ENCODE data around the gene HOXB9. TPM values are rescaled to one million over a fixed set of nuclear protein-coding genes. Genes with fewer than 3 reads are reported as not detected.

Gene HOXB9
- not detected in 2 replicates for total RNA-seq (2021)
- long read RNA-seq: 0 reads

DNA sequence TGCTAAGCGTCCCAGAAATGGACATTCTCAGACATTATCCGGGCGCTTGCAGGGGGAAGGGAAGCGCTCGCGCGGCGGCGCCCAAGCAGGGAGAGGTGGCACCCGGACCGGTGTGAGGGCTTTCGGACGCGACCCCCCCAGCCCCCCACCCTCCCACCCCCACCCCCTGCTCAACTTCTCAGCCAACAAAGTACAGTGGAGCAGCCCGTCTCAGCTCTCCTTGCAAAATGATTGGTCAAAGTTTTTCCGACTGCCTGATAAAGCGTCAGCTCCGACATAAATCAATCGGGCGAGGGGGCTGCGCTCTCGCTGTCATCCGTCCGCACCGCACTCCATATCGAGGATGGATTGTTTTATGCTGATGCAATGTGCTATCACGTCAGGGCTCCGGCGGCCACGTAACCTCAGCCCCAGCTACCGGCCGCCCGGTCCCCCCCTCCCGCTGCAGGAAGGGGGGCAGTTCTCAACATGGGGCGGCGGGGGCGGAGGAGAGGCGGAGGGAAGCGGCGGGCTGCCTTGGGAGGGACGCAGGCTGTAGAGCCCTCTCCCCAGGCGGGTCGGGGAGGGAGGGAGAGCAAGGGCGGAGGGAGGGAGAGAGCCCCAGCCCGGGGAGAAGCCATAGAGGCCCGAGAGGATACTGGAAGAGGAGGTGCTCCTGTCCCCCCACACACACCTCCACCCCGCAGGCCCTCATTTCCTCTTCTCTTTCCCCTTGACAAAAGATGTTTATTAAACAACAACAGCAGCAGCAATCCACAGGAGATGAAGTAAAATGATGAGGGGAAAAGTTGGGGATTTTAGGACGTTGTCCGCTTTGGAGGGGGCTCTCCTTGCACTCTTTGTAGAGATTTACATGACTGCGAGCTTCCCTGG, at the start of gene HOXB9:
HOXB9 (minus strand) TSS at position 114 of the 873 bp plus-strand sequence; CDS start at position 25, 89 bp downstream.
- Histone ChIP-seq H3K56ac (ENCODE audit: insufficient read length, low read depth, low read length) (no peak within 1 kb of the TSS), H2BK12ac (ENCODE audit: insufficient read length, low read depth, low read length) (no peak within 1 kb of the TSS), H2BK5ac (ENCODE audit: insufficient read length, low read length) (no peak within 1 kb of the TSS), H3K18ac (ENCODE audit: insufficient read length, low read depth, low read length) (no peak within 1 kb of the TSS), H4K5ac (ENCODE audit: insufficient read length, low read depth, low read length) (no peak within 1 kb of the TSS), H3K4me1 (ENCODE audit: insufficient read depth, low read length) (no peaks in the 10 kb centered on the region; the same call in 1 of the 2 replicates), H4K8ac (replicated peaks; ENCODE audit: insufficient read length, low read depth, low read length) (no peak within 1 kb of the TSS), H3K9ac (ENCODE audit: extremely low read depth, insufficient read length, low read length) (no peak within 1 kb of the TSS), H3T11ph (ENCODE audit: low read length) (no peak within 1 kb of the TSS), H2BK15ac (ENCODE audit: low read depth, low read length) (no peak within 1 kb of the TSS), H3K14ac (ENCODE audit: insufficient read depth, low read length) (no peak within 1 kb of the TSS), H2AFZ (ENCODE audit: low read length) (no peak within 1 kb of the TSS), H3K4me2 (ENCODE audit: insufficient read depth, insufficient read length, low read length) (no peak within 1 kb of the TSS), H2AK5ac (ENCODE audit: insufficient read length, low read length) (no peak within 1 kb of the TSS), H3K4ac (ENCODE audit: low read depth, low read length) (no peak within 1 kb of the TSS), H3K9me3 (ENCODE audit: control insufficient read depth, low read depth, low read length) (no peaks in the 10 kb centered on the region), H2BK120ac (ENCODE audit: low read depth, low read length, poor library complexity, severe bottlenecking) (no peak within 1 kb of the TSS), H3K27ac (ENCODE audit: insufficient read length, low read depth, low read length) (no peak within 1 kb of the TSS), H3K23me2 (ENCODE audit: insufficient read length, low read depth, low read length, poor library complexity, severe bottlenecking) (peaks cover 5% of the 10 kb centered on the region), H3K79me2 (ENCODE audit: insufficient read depth, low read length) (no peaks in the 10 kb centered on the region), H4K91ac (ENCODE audit: insufficient read length, low read depth, low read length) (no peak within 1 kb of the TSS), H2BK20ac (ENCODE audit: low read depth, low read length, poor library complexity, severe bottlenecking) (no peak within 1 kb of the TSS), H3K27me3 (ENCODE audit: insufficient read depth, low read length) (peaks cover 99% of the 10 kb centered on the region), H3K79me1 (ENCODE audit: insufficient read depth, low read depth, low read length, poor library complexity, severe bottlenecking) (no peaks in the 10 kb centered on the region), H4K20me1 (ENCODE audit: control insufficient read depth, insufficient read depth, insufficient read length) (no peaks in the 10 kb centered on the region), H3K23ac (ENCODE audit: insufficient read length, low read depth, low read length) (no peak within 1 kb of the TSS)
- TF ChIP-seq, protein P1, sequence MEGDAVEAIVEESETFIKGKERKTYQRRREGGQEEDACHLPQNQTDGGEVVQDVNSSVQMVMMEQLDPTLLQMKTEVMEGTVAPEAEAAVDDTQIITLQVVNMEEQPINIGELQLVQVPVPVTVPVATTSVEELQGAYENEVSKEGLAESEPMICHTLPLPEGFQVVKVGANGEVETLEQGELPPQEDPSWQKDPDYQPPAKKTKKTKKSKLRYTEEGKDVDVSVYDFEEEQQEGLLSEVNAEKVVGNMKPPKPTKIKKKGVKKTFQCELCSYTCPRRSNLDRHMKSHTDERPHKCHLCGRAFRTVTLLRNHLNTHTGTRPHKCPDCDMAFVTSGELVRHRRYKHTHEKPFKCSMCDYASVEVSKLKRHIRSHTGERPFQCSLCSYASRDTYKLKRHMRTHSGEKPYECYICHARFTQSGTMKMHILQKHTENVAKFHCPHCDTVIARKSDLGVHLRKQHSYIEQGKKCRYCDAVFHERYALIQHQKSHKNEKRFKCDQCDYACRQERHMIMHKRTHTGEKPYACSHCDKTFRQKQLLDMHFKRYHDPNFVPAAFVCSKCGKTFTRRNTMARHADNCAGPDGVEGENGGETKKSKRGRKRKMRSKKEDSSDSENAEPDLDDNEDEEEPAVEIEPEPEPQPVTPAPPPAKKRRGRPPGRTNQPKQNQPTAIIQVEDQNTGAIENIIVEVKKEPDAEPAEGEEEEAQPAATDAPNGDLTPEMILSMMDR (conservative IDR thresholded peaks at IDR 0.05): no peak
- H3K4me3 Mint-ChIP-seq: peak within 1 kb of the TSS; percentile 25 to 77
- no CpG with 5 or more reads among the region's 50 CpGs for WGBS (ENCODE audit: extremely low coverage, insufficient read length, low lambda C conversion rate)
- peaks cover 3 to 17% of the 10 kb centered on the region in 2 experiments; a peak in 4 of 5 replicates for H3K9me3 Mint-ChIP-seq
- H3K27me3 Mint-ChIP-seq (ENCODE audit: low read depth): peaks cover 100% of the 10 kb centered on the region
- no peak within 1 kb of the TSS; a peak in 1 of 7 replicates for H3K27ac Mint-ChIP-seq
- peaks cover 0 to 2% (median 0%) of the 10 kb centered on the region in 3 experiments; a peak in 1 of 7 replicates for H3K36me3 Mint-ChIP-seq (ENCODE audit: insufficient read depth in 1 of 3, low read depth in 3 of 3)
- H3K4me1 Mint-ChIP-seq: peaks cover 7 to 12% of the 10 kb centered on the region in 2 experiments
- peak; percentile 78 for DNase-seq

Measured in H9 (cell line).